NB4 (cell line): ENCODE measurements around the gene LCN2.
"Not testable (repeated sequence)": the region's sequence is repeated elsewhere in the genome, so short reads cannot be mapped to it uniquely, and the experiment has no call there.

Experiments used
- DNase-seq: peaks from one replicate; pipeline ENCODE4 v3.0.0; 2010; ENCODE audit warnings: low read depth
- H3K4me3 ChIP-seq: one replicate; pipeline ENCODE4 v1.5.1; 2011; ENCODE audit warnings: mild to moderate bottlenecking, low read depth, low read length, moderate library complexity
- CTCF ChIP-seq: IDR thresholded peaks from one replicate; pipeline ENCODE4 v1.5.1; 2012; ENCODE audit warnings: low read depth, low read length
- MAX ChIP-seq: IDR thresholded peaks from 2 replicates; pipeline ENCODE4 v1.6.1; 2011; ENCODE audit warnings: low read depth, low read length
- MYC ChIP-seq: IDR thresholded peaks from 2 replicates; pipeline ENCODE4 v1.6.1; 2011; ENCODE audit warnings: low read depth, low read length
- POLR2A ChIP-seq: IDR thresholded peaks from 2 replicates; pipeline ENCODE4 v1.6.1; 2011; ENCODE audit warnings: mild to moderate bottlenecking; ENCODE audit not compliant: insufficient read length; ENCODE audit errors: extremely low read depth

The LCN2 gene

GRCh38 chr9:128181480-128181879 is 32.2 kb downstream of the LCN2 start:
- peak; percentile 25 for TF ChIP-seq CTCF
- not testable (repeated sequence) for DNase-seq, H3K4me3 ChIP-seq

- H3K4me3 ChIP-seq, result no peak overlapping the region
- TF ChIP-seq POLR2A, result no peak
- TF ChIP-seq CTCF, result no peak
- no peak for TF ChIP-seq MYC
- TF ChIP-seq MAX, result no peak
- no peak for DNase-seq
Observed at GRCh38 chr9:128182893-128183588, 33.8 kb downstream of the LCN2 start.

- DNase-seq, result no peak
- no peak for TF ChIP-seq POLR2A
- no peak for TF ChIP-seq MAX
- TF ChIP-seq CTCF, result no peak
- no peak for TF ChIP-seq MYC
- H3K4me3 ChIP-seq, result no peak overlapping the region
Observed at GRCh38 chr9:128185979-128186965, 37.0 kb downstream of the LCN2 start.

- TF ChIP-seq POLR2A, result no peak
- TF ChIP-seq MYC, result no peak
- TF ChIP-seq CTCF, result no peak
- TF ChIP-seq MAX, result no peak
- DNase-seq, result no peak
- no peak overlapping the region for H3K4me3 ChIP-seq
Observed at GRCh38 chr9:128187361-128187760, 38.1 kb downstream of the LCN2 start.

GRCh38 chr9:128188209-128188608 is 39.0 kb downstream of the LCN2 start:
- no peak for DNase-seq
- no peak for TF ChIP-seq MYC
- H3K4me3 ChIP-seq, result no peak overlapping the region

GRCh38 chr9:128190013-128190412 is 40.8 kb downstream of the LCN2 start:
- no peak overlapping the region for H3K4me3 ChIP-seq
- TF ChIP-seq MAX, result no peak
- TF ChIP-seq POLR2A, result no peak
- no peak for TF ChIP-seq MYC
- no peak for TF ChIP-seq CTCF
- no peak for DNase-seq
